Stimulated activated CD4-positive, alpha-beta T cell treated with anti-CD3 and anti-CD28 coated beads, Interleukin-15, amount 100 ng/mL, for 1 hour (primary cell): ENCODE results near the gene C1S.
"Not testable (repeated sequence)": the region's sequence is repeated elsewhere in the genome, so short reads cannot be mapped to it uniquely, and the experiment has no call there.

Experiments used
- DNase-seq, 2 donors: peaks; one replicate each; pipeline ENCODE4 v3.0.0-alpha.2; 2020; ENCODE audit warnings: low read depth in 1 of 2, low spot score in 1 of 2

Gene C1S

DNA sequence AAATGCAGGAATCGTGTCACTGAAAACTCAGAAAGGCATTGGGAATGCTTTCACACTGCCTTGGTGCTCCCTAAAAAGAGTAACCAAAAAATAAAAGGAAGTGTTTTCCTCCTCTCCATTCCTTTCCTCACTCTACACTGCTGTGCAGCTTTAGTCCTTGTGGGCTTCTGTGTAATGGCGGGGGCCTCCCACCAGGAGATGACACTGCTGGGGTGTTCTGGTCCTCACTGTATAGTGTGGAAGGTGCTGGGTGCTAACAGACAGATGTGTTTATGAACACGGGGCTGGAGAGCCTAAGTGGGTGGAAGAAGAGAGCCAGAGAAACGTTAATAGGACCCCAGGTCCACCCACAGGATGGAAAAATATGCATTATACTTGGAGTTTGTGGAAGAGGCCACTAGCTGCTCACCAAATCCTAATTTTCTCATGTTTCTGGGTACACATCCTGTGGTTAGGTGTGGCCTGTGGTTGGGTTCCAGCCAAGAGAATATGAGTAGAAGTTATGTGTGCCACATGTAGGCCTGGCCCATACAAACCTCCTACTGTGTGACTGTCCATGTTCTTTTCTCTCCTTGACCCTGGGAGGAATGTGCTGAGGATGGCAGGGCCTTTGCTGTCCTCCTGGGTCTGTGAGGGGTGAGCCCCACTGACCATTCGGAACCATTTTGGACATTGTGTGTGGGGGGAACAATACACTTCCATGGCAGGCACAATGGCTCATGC is 14.0 kb upstream of the C1S start:
- DNase-seq: no peak

DNA sequence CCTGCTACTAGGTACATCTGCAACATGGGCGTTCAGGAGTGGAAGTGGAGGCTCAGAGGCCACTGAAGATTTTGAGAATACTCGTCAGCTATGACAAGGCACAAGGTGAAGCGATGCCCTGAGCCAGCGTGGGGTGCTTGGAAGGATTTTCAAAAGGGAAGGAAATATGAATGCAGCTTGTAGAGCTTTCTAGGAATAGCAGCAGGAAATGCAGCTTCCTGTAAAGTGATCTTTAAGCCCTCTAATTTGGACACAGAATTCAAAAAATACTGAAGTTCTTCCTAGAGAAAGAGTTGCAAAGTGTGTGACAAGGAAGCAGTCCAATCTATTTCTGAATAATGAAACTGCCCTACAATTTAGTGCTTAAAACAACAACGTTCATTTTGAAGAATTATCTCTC is 13.2 kb upstream of the C1S start:
- no peak for DNase-seq

DNA sequence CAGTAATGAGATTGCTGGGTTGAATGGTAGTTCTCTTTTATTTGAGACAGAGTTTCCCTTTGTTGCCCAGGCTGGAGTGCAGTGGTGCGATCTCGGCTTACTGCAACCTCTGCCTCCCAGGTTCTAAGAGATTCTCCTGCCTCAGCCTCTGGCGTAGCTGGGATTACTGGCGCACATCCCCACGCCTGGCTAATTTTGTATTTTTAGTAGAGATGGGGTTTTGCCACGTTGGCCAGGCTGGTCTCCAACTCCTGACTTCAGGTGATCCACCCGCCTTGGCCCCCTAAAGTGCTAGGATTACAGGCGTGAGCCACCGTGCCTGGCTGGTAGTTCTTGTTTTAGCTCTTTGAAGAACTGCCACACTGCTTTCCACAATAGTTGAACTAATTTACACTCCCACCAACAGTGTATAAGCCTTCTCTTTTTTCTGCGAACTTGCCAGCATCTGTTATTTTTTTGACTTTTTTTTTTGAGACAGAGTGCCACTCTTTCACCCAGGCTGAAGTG is 11.0 kb upstream of the C1S start:
- DNase-seq: not testable (repeated sequence)

DNA sequence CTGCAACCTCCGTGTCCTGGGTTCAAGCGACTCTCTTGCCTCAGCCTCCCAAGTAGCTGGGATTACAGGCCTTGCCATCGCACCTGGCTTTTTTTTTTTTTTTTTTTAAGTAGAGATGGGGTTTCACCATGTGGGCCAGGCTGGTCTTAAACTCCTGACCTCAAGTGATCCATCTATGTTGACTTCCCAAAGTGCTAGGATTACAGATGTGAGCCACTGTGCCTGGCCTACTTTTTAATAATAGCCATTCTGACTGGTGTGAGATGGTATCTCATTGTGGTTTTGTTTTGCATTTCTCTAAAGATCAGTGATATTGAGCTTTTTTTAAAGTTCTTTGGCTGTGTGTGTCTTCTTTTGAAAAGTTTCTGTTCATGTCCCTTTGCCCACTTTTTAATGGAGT is 10.5 kb upstream of the C1S start:
- not testable (repeated sequence) for DNase-seq

DNA sequence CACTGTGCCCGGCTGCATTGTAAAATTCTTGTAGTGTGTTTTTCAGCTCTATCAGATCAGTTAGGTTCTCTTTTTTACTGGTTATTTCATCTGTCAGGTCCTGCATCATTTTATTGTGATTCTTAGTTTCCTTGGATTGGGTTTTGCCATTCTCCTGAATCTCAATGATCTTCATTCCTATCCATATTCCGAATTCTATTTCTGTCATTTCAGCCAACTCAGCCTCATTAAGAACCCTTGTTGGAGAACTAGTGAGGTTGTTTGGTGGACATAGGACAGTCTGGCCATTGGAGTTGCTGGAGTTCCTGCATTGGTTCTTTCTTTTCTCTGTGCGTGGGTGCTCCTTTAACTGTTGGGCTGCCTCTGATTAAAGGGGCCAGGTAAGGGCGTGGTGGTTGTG is 5.6 kb upstream of the C1S start:
- no peak for DNase-seq

DNA sequence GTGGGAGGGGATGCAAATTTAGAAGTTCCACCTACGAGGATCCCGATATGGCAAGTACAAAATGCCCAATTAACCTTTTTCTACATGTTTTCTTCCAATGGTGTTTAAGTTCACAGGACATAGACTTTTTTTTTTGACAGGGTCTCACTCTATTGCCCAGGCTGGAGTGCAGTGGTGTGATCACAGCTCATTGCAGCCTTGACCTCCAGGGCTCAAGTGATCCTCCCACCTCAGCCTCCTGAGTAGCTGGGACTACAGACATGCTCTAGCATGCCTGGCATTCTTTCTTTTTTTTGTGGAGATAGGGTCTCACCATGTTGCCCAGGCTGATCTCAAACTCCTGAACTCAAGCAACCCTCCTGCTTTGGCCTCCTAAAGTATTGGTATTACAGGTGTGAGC is 4.8 kb upstream of the C1S start:
- DNase-seq: not testable (repeated sequence)

DNA sequence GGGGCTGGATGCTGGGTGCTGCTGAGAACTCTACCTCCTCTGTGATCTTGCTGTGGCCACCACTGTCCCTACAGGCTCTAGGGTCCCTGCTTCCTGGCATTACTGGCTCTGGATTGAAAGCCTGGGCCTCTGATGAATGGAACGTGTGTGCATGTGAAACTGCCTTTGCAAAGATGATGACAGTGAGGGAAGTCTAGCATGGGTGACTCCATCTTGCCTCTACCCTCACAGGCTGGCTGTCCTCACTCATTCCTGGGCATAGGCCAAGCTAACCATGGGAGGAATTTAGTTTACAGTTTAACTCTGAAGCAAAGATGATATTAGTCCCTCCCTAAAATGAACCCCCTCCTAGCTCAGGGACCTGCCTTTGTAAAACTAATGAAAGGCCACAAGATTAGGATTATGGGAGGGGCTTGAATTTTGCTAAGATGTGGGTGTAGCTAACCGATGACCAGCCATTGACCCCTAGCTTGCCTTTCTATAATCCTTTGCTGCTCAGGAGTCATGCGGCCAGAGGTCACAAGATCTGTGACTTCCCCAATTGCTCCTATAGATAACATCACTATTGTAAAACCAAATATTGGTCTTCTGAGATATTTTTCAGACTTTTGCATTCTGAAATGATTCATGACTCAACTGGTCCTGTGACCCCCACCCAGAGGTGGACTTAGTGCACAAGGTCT is 2.2 kb upstream of the C1S start:
- no peak for DNase-seq

DNA sequence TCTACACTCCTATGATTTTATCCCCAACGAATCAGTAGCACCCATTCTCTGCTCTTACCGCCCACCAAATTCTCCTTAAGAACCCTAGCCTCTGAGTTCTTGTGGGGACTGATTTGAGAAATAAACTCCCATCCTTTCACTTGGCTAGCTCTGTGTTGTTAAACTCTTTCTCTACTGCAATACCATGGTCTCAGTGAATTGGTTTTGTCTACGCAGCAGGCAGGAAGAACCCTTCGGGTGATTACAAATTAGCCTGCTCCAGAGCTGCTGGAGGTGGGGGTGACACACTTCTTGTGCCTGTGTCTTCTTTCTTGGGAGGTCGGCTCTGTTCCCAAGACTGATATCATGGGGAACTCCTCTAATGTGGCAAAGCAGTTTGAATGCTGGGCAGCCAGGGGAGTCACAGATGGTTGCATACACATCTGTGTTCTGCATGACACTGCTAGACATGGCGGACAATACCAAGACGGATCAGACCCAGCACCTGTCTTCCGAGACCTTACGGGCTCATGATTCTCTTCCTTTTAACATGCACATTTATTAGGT is 1.6 kb upstream of the C1S start:
- no peak for DNase-seq

DNA sequence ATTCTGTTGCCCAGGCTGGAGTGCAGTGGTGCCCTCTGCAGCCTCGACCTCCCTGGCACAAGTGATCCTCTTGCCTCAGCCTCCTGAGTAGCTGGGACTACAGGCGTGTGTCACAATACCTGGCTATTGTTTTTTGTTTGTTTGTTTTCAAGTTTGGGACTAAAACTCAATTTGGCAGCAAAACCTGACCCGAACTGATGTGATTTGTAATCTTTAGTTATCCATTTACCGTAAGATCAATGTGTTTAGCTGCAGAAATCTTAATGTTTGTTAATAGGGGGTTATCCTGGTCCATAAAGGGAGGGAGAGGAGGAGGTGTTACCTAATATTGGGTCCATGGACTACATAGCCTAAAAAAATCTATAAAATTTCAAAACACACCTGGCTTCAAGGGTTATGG is 738 bp upstream of the C1S start:
- DNase-seq: no peak

DNA sequence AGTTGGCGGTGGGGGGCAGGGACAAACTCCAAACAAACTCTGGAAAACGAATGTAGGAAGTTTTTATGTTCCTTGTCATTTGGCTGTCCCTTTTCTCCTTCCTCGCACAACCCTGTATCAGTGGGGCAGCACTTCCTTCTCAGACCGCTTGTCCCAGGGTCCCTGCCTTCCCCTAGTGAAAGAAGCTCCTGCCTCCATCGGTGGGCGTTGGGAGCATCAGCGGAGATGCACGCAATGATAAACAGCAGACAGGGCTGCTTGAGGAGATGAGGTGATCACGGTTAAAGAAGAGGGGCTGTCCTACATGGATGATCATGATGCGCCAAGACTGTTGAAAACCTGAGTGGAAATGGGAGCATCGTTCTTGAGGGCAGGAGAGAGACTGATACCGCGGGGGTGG is 620 bp downstream of the C1S start:
- DNase-seq: no peak

DNA sequence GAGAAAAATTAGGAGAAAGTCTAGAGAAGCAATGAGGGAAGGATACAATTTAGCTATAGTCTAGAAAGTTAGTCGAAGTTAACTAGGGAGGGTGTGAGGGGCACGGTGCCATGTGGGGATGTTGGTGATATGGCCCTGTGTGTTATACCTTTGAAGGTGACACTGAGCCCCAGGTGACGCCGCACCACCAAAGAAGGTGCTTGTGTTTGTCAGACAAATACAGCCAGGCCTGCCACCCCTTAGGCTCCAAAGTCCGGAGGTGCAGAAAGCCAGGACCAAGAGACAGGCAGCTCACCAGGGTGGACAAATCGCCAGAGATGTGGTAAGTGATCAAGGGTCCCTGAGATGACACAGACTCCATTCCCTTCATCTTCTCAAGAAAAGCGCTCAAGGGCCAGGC is 1.1 kb downstream of the C1S start:
- no peak for DNase-seq

DNA sequence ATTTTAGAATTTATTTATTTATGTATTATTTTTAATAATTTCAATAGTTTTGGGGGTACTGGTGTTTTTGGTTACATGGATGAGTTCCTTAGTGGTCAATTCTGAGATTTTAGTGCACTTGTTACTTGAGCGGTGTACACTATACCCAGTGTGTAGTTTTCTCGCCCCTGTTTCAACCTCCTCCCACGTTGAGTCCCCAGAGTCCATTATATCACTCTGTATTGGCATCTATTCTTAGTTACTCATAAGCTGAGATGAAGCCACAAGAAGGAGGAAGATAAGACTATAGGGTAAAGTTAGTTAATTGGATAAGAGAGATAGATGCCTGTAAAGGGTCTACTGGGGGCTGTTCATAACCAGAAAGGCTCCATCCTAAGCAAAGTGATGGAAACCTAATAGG is 4.0 kb downstream of the C1S start:
- no peak for DNase-seq

DNA sequence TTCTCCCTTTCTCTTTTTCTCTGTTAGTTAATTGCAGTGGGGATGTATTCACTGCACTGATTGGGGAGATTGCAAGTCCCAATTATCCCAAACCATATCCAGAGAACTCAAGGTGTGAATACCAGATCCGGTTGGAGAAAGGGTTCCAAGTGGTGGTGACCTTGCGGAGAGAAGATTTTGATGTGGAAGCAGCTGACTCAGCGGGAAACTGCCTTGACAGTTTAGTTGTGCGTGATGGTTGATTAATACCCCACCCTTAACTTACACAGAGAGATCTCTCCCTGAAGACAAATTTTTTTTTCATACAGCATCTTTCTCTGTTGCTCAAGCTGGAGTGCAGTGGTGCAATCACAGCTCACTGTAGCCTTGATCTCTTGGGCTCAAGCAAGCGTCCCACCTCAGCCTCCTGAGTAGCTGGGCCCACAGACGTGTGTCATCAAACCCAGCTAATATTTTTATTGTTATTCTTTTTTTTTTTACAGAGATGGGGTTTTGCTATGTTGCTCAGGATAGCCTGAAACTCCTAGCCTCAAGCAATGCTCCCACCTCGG is 4.6 kb downstream of the C1S start:
- DNase-seq: no peak

DNA sequence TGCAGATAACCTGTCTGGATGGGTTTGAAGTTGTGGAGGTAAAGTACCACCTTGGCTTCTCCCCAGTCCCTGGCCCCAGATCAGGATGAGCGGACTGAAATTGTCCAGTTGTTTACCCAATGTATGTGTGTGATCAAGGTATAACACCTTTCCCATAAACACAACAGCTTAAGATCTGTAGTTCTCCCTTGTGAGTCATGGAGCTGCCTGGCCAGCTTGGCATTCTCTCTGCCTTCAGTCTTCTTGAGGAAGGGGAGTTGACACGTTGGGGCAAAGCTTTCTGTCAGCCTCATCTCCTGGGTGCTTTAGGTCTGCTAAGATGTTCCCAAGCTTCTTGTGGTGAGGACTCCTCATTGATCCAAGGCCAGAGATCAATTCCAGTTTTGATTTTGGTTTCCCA is 6.1 kb downstream of the C1S start:
- no peak for DNase-seq

DNA sequence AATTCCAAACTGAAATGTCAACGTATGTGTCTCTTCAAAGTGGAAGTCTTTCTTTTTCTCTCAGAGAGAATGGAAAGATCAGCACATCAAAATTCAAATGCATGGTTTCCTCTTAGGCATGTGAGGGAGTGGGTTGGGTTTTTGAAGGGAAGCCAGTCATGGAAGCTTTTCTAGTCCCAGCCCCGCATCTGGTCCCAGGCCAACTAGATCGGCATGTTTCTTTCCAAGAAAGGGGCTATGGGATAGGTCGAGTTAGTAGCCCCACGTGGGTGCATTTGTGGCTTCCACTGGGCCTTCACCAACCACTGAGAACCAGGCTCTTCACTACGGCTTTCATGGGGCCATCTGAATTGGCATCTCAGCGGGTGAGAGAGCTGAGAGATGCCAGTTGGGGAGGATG is 6.6 kb downstream of the C1S start:
- DNase-seq: no peak

DNA sequence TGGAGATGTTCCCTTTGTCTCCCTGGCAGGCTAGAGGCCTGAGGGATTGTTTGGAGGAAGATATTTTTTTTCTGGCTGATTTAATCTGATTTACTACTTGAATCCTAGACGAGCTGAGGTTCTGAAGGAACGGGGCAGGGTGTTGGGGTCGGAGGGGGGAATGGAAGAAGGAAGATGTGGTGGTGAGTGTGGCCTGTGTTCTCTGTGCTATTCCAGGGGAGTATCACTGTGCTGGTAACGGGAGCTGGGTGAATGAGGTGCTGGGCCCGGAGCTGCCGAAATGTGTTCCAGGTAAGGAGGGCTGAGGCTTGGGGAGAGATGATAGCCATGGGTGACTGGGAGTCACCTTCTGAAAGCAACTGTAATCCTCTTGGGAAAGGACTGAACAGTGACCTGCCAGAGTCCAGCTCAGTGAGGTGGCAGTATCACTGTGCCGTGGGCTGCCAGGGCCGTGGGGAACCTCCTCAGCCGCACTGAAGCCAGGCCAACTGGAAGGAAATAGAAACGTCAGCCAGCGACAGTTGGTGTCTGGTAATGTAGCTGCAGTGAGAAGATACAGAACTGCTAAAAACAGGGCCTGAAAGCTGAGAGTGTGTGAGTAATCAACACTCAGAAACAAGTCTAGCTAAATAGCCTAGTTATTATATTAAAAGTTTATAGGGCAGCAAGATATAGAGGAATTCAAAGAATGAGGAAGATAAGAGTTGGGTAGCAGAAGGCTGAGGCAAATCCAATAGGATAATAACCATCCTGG is 7.9 kb downstream of the C1S start:
- DNase-seq: no peak

DNA sequence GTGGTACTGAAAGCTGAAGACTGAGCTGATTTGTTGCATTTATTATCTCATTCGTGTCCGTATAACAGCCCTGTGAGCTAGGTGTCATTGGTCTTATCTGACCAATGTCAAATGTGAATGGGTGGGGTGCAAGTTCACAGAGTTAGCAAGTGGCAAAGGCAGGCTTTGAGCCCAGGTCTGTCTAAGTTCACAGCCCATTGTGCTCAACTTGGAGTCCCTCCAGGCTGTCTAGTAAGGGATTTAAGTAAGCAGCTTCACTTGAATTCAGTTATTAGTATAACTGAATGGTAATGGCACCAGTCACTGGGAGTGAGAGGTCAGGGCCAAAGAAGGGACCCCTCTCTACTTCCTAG is 8.5 kb downstream of the C1S start:
- DNase-seq: no peak

DNA sequence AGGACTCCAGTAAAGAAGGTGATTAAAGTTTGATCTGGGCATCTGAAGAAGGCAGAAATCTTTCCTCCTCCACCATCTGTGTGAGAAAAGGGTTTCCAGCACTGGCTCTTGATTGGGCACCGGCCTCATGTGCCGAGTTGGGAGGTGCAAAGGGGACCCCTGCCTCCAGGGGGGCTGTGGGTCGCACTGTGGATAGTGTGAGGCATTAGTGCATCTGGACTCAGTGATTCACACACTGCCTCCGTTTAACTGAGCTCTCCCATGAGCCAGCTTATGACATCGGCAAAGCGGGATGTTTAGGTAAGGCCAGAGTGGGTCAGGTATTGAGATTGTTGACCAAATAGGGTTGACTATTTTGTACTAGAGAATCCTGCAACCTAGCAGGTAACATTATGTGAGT is 8.9 kb downstream of the C1S start:
- DNase-seq: no peak

DNA sequence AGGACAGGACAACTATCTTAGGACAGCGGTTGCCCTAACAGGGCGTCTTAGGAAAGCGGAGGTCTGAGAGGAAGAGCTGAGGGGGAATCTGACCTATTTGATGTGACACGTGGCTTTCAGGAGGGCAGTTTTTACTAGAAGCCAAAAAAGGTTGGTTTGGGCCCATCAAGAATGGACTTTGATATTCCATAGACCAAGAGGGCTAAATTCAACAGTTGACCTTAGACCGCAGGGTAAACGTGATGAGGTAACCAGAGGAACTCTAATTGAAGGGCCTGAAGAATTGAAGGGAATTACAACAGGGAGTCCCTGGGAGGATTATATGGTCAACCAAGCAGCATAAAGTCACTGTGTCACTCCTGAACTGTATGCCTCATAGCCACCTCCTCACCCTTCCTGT is 11.5 kb downstream of the C1S start:
- DNase-seq: no peak

DNA sequence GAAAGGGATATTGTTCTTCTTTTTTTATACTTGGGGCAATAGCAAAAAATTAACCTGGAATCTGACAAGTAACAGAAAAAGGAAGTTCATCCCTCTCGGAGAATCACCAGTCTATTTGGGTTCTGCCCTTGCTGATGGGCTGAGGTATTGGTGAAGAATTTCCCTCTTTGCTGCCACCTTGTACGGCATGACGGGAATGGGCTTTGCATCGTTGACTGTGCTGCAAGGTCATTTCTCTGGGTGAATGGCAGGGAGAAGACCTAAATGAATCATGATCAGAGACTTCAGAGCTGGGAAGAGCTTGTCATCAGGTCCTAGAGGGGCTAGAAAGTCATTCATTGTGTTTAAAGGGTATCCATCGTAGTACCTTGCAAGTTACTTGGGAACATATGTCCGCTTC is 12.0 kb downstream of the C1S start:
- DNase-seq: no peak

DNA sequence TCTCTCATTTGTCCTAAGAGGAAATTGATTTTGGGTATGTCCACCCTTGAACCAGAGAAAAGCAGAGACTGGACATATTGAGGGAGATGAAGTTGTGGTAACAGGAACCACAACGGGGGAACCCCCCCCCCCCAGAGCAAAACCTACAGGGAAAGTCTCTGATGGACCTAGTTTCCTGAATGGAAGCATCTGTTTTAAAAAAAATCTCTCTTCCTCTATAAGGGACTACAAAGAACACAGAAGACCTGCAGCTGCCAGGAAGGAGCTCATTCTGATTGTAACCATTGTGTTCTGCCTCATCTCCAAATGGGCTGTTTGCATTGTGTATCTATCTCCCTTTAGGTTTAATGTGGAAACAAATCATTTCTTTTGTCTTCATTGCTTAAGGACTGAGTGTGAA is 13.4 kb downstream of the C1S start:
- DNase-seq: no peak

DNA sequence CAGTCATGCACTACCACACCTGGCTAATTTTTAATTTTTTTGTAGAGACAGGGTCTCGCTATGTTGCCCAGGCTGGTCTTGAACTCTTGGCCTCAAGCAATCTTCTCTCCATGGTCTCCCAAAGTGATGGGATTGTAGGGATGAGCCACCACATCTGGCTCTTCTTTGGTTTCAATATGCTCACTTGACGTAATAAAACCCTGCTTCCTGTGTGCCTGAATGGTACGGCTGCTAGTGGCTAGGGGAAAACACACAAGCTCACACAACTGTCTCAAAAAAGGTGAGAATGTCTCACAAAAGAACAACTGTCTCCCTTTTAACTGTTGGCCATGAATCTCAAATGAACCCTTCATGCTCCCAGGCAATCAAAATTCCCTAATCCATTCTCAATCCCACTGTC is 15.0 kb downstream of the C1S start:
- DNase-seq: no peak
